Keratinocyte (primary cell): ENCODE measurements around the gene TIFAB. TPM values are rescaled to one million over a fixed set of nuclear protein-coding genes. Genes with fewer than 3 reads are reported as not detected.
A peak's percentile ranks its signal among the peaks of the same experiment; 100 is the strongest.

Experiments used
- DNase-seq: peaks from one replicate; pipeline ENCODE4 v3.0.0-alpha.2; 2011; ENCODE audit warnings: low read depth, missing footprints, low spot score
- FAIRE-seq: peaks from 2 replicates; lab custom pipeline; 2011; peaks lifted over from hg19 to GRCh38; lab: Jason Lieb, UNC
- H2AFZ ChIP-seq: 2 replicates; pipeline ENCODE4 v1.6.0; 2012; ENCODE audit warnings: low read length, control low read depth, inconsistent platforms; ENCODE audit not compliant: control insufficient read depth
- H3K27ac ChIP-seq: 2 replicates; pipeline ENCODE4 v1.5.1; 2011; ENCODE audit warnings: low read length; ENCODE audit not compliant: control insufficient read depth, insufficient read depth
- H3K27me3 ChIP-seq: 3 replicates; pipeline ENCODE4 v1.6.0; 2011; ENCODE audit warnings: low read length; ENCODE audit not compliant: control insufficient read depth, insufficient read depth; ENCODE audit errors: extremely low read depth
- H3K36me3 ChIP-seq, 2 experiments: 2 replicates in 1 of 2; 3 replicates in 1 of 2; pipeline ENCODE4 v1.5.1; 2011; ENCODE audit warnings: low read length in 2 of 2, mild to moderate bottlenecking in 1 of 2; ENCODE audit not compliant: control insufficient read depth in 2 of 2, insufficient read depth in 2 of 2; ENCODE audit errors: extremely low read depth in 1 of 2
- H3K4me1 ChIP-seq: 3 replicates; pipeline ENCODE4 v1.5.1; 2011; ENCODE audit warnings: low read length; ENCODE audit not compliant: control insufficient read depth, insufficient read depth; ENCODE audit errors: extremely low read depth
- H3K4me2 ChIP-seq: 3 replicates; pipeline ENCODE4 v1.6.0; 2011; ENCODE audit warnings: low read depth, low read length; ENCODE audit not compliant: control insufficient read depth, insufficient read depth; ENCODE audit errors: extremely low read depth
- H3K4me3 ChIP-seq, 3 experiments: fragments of 200-600 bp in 1 of 3; sonication (generic) in 1 of 3; 2 replicates in 2 of 3; 3 replicates in 1 of 3; pipeline ENCODE4 v1.5.1; 2011 to 2016; ENCODE audit warnings: low read length in 3 of 3, mild to moderate bottlenecking in 3 of 3, control low read depth in 2 of 3, inconsistent platforms in 1 of 3, low read depth in 1 of 3, mixed read lengths in 1 of 3, mixed run types in 1 of 3, moderate library complexity in 1 of 3; ENCODE audit not compliant: control insufficient read depth in 2 of 3, insufficient read depth in 2 of 3; ENCODE audit errors: extremely low read depth in 1 of 3
- H3K79me2 ChIP-seq: 2 replicates; pipeline ENCODE4 v1.6.0; 2012; ENCODE audit warnings: low read length; ENCODE audit not compliant: control insufficient read depth, insufficient read depth
- H3K9ac ChIP-seq: 3 replicates; pipeline ENCODE4 v1.6.0; 2011; ENCODE audit warnings: low read length; ENCODE audit not compliant: control insufficient read depth, insufficient read depth; ENCODE audit errors: extremely low read depth
- H3K9me1 ChIP-seq: 3 replicates; pipeline ENCODE4 v1.6.0; 2011; ENCODE audit warnings: low read length; ENCODE audit not compliant: control insufficient read depth, insufficient read depth; ENCODE audit errors: extremely low read depth
- H3K9me3 ChIP-seq: 2 replicates; pipeline ENCODE4 v1.5.1; 2012; ENCODE audit warnings: low read depth, low read length; ENCODE audit not compliant: control insufficient read depth
- H4K20me1 ChIP-seq: 3 replicates; pipeline ENCODE4 v1.6.0; 2011; ENCODE audit warnings: low read length; ENCODE audit not compliant: control insufficient read depth, insufficient read depth; ENCODE audit errors: extremely low read depth
- CTCF ChIP-seq, 3 experiments: IDR thresholded peaks in 1 of 3; conservative IDR thresholded peaks in 1 of 3; optimal IDR thresholded peaks in 1 of 3; 2 replicates in 2 of 3; 3 replicates in 1 of 3; pipeline versions ENCODE3 to v1.5.1; 2011; ENCODE audit warnings: low read length in 3 of 3, mild to moderate bottlenecking in 3 of 3, moderate library complexity in 2 of 3, control low read depth in 1 of 3, inconsistent platforms in 1 of 3; ENCODE audit not compliant: insufficient read depth in 2 of 3; ENCODE audit errors: extremely low read depth in 1 of 3
- EZH2 ChIP-seq: IDR thresholded peaks from one replicate; pipeline ENCODE4 v1.6.1; 2012; ENCODE audit warnings: inconsistent platforms, mild to moderate bottlenecking, low read length, moderate library complexity
- dilution Hi-C: fragments of 300-500 bp; cut with MboI; formaldehyde crosslinking; loops from one replicate; pipeline ENCODE4 v1.7.0; 2020; ENCODE audit warnings: low sequenced_read_pairs; ENCODE audit not compliant: extremely low pct_ligation_motif_present
- polyA plus RNA-seq, 5 experiments: library from polyadenylated mRNA; depleted of rRNA in 3 of 5; stranded (reverse) in 3 of 5; stranded (forward) in 1 of 5; unstranded in 1 of 5; fragments of >200 nt; gene quantifications; 1 replicate in 1 of 5; 2 replicates in 3 of 5; 3 replicates in 1 of 5; pipeline versions ENCODE4 v1.2.1 to v1.2.3, GENCODE V29; 2011 to 2012; ENCODE audit warnings: missing spikeins in 2 of 5, low read depth in 1 of 5, low replicate concordance in 1 of 5

Gene TIFAB
- polyA plus RNA-seq, 1 donor (not counting 4 experiments of a cell fraction or from before 2014, with no cell fraction given): not detected

- Histone ChIP-seq H3K4me2 (no peak overlapping the region), H3K36me3 (no peaks in the 10 kb centered on the region), H3K4me3 (no peak overlapping the region), H2AFZ (no peak overlapping the region), H3K27ac (no peak overlapping the region), H4K20me1 (no peaks in the 10 kb centered on the region), H3K9ac (no peak overlapping the region), H3K27me3 (peaks cover 13% of the 10 kb centered on the region), H3K79me2 (no peaks in the 10 kb centered on the region), H3K9me1 (no peaks in the 10 kb centered on the region), H3K4me1 (no peaks in the 10 kb centered on the region), H3K9me3 (no peaks in the 10 kb centered on the region)
- TF ChIP-seq EZH2 (no peak), CTCF (optimal IDR thresholded peaks at IDR 0.05 in 1 of 3, IDR thresholded peaks at IDR 0.05 in 1 of 3, conservative IDR thresholded peaks at IDR 0.05 in 1 of 3; ENCODE audit: extremely low read depth in 1 of 3, insufficient read depth in 2 of 3, low read length in 3 of 3) (no peak)
- FAIRE-seq (no peak), DNase-seq (no peak)
- dilution Hi-C loops: loop anchor here (10.0 to 25.0 kb wide), 2 partner anchors 269 to 372 kb away; partner anchors contain the start of gene SLC25A48
Observed at GRCh38 chr5:135465391-135466122, 13.4 kb upstream of the TIFAB start.

GRCh38 chr5:135462304-135462703 is 10.2 kb upstream of the TIFAB start:
- DNase-seq: no peak
- peaks cover 20% of the 10 kb centered on the region for H3K27me3 ChIP-seq
- no peak overlapping the region for H3K4me3 ChIP-seq
- H3K9ac ChIP-seq: no peak overlapping the region
- H3K27ac ChIP-seq: no peak overlapping the region
- no peaks in the 10 kb centered on the region for H3K79me2 ChIP-seq
- H3K9me1 ChIP-seq: no peaks in the 10 kb centered on the region
- no peaks in the 10 kb centered on the region for H4K20me1 ChIP-seq
- peak; percentile 65 for FAIRE-seq
- peaks cover 4% of the 10 kb centered on the region for H3K4me1 ChIP-seq
- no peak overlapping the region for H2AFZ ChIP-seq
- H3K4me2 ChIP-seq: peak overlapping the region; percentile 41
- no peaks in the 10 kb centered on the region for H3K36me3 ChIP-seq
- TF ChIP-seq EZH2: no peak
- peak; percentile 49 to 74 (median 67) for TF ChIP-seq CTCF (optimal IDR thresholded peaks at IDR 0.05 in 1 of 3, IDR thresholded peaks at IDR 0.05 in 1 of 3, conservative IDR thresholded peaks at IDR 0.05 in 1 of 3; ENCODE audit: extremely low read depth in 1 of 3, insufficient read depth in 2 of 3, low read length in 3 of 3)
- no peaks in the 10 kb centered on the region for H3K9me3 ChIP-seq
- dilution Hi-C loops: loop anchor here (5.0 to 25.0 kb wide), 3 partner anchors 90 to 375 kb away; partner anchors contain the start of gene SLC25A48
